Urinary bladder (tissue), 4 donors: ENCODE results near the gene TBC1D9B. TPM values are rescaled to one million over a fixed set of nuclear protein-coding genes. Genes with fewer than 3 reads are reported as not detected.

Experiments used
- DNase-seq: peaks from one replicate; pipeline ENCODE4 v3.0.0-alpha.2; 2015; ENCODE audit errors: extremely low spot score
- H3K27ac ChIP-seq: one replicate; pipeline ENCODE4 v1.5.1; 2013; ENCODE audit warnings: low read depth, mild to moderate bottlenecking, moderate library complexity
- H3K36me3 ChIP-seq: one replicate; pipeline ENCODE4 v1.6.1; 2013; ENCODE audit warnings: mild to moderate bottlenecking, moderate library complexity; ENCODE audit not compliant: insufficient read depth
- H3K4me1 ChIP-seq: one replicate; pipeline ENCODE4 v1.6.1; 2013; ENCODE audit warnings: mild to moderate bottlenecking, moderate library complexity; ENCODE audit not compliant: insufficient read depth
- H3K4me3 ChIP-seq: one replicate; pipeline ENCODE4 v1.5.1; 2013; ENCODE audit warnings: low read depth, low read length
- WGBS: extraction: QIAGEN DNeasy Blood & Tissue Kit; methylation state at CpG from one replicate; pipeline ENCODE4 v1.1.7; 2013; 5-methylcytosine and 5-hydroxymethylcytosine counted together
- polyA plus RNA-seq: library from polyadenylated mRNA; stranded (reverse); fragments of 200-250 nt; gene quantifications from one replicate; pipeline ENCODE4 v1.2.3, GENCODE V29; 2013
- total RNA-seq: library from RNA; depleted of rRNA; stranded (reverse); fragments of >200 nt; gene quantifications from one replicate; pipeline ENCODE4 v1.2.3, GENCODE V29; 2014
- donor health status: healthy with polysubstance abuse.
- donor health status: healthy.

TBC1D9B gene
- total and polyA plus RNA-seq, 2 donors = 46.4 to 74.1 TPM

GRCh38 chr5:179886190-179886911 is 21.3 kb downstream of the TBC1D9B start:
- H3K36me3 ChIP-seq = peaks cover 6% of the 10 kb centered on the region
- no peak for DNase-seq
- 78% methylated on average over 14 of the region's 14 CpGs for WGBS
- no peak overlapping the region for H3K27ac ChIP-seq
- no peak overlapping the region for H3K4me3 ChIP-seq
- H3K4me1 ChIP-seq = no peaks in the 10 kb centered on the region

- 90% methylated on average over 13 of the region's 13 CpGs for WGBS
- Histone ChIP-seq H3K4me3 (no peak overlapping the region), H3K4me1 (no peaks in the 10 kb centered on the region), H3K27ac (no peak overlapping the region), H3K36me3 (peaks cover 6% of the 10 kb centered on the region)
- DNase-seq = no peak
These were observed 22.1 kb downstream of the TBC1D9B start for GRCh38 chr5:179885491-179886090.

GRCh38 chr5:179883163-179883562 is 24.5 kb downstream of the TBC1D9B start:
- Histone ChIP-seq H3K4me3 (no peak overlapping the region), H3K4me1 (no peaks in the 10 kb centered on the region), H3K27ac (no peak overlapping the region), H3K36me3 (peaks cover 4% of the 10 kb centered on the region)
- over 99% methylated on average over 3 of the region's 3 CpGs for WGBS
- no peak for DNase-seq

GRCh38 chr5:179882338-179882737 is 25.4 kb downstream of the TBC1D9B start:
- Histone ChIP-seq H3K4me1 (no peaks in the 10 kb centered on the region), H3K36me3 (no peaks in the 10 kb centered on the region), H3K4me3 (no peak overlapping the region), H3K27ac (no peak overlapping the region)
- WGBS = 89% methylated on average over 4 of the region's 4 CpGs
- no peak for DNase-seq

DNA sequence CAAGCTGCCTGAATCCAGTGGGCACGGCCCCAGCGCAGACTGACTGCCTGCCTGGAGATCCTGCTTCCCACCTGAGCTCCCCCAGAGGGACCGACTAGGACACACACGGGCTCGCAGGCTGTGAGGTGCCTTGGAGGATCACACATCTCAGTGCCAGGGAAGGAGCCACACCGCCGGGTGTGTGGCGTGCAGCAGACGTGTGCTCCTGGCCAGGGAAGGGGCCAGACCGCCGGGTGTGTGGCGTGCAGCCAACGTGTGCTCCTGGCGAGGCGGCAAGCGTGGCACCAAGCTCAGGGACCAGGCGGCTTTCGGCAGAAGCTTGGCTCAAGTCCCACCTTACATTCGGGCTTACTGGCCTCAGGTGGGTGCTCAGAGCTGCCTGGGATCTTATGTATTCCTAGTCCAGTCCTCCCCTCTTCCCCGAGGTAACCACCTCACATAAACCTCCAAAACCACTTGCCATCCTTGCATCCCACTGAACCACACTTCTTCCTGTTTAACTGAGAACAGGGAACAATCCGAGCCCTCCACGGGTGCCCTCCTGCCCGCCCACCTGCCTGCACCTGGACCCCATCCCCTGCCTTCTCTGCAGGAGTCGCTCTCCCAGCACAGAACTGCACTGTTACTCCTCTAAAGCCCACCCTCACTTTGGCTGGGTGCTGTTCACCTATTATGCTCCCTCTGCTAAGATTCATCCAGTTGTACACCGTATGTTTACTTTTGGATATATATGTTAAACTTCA is 26.7 kb downstream of the TBC1D9B start:
- no peak for DNase-seq
- H3K36me3 ChIP-seq = no peaks in the 10 kb centered on the region
- no peak overlapping the region for H3K4me3 ChIP-seq
- H3K27ac ChIP-seq = no peak overlapping the region
- WGBS = 93% methylated on average over 25 of the region's 25 CpGs
- H3K4me1 ChIP-seq = no peaks in the 10 kb centered on the region

DNA sequence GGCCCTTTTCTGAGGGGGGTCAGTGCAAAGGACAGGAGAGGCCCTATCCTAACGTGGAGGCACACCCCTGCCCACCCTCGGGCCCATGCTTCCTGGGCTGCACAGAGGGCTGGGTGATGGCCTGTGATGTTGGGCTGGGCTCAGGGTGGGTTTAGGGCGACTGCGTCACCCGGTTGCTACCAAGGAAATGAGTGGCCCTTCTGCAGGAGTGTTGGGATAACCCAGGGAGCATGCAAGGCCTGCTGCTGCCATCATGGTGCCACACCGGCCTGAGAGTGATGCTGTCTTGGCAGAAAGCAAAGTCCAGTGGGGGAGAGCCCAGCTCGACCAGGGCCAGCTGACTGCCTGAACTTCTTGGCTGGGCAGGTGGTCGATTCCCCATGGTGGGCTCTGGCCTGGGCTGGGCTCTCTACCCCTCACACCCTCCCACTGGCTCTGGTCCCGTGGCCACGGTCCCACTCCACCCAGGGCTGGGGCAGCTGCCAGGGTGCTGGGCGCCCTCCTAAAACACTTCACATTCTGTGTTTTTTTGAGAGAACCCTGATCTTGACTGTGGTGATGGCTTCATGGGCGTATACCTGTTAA is 27.5 kb downstream of the TBC1D9B start:
- no peaks in the 10 kb centered on the region for H3K36me3 ChIP-seq
- DNase-seq = no peak
- WGBS = 89% methylated on average over 12 of the region's 12 CpGs
- no peak overlapping the region for H3K27ac ChIP-seq
- H3K4me1 ChIP-seq = no peaks in the 10 kb centered on the region
- H3K4me3 ChIP-seq = no peak overlapping the region

GRCh38 chr5:179879690-179880010 is 28.0 kb downstream of the TBC1D9B start:
- H3K27ac ChIP-seq = no peak overlapping the region
- H3K4me3 ChIP-seq = no peak overlapping the region
- no peaks in the 10 kb centered on the region for H3K36me3 ChIP-seq
- no peak for DNase-seq
- 94% methylated on average over 13 of the region's 13 CpGs for WGBS
- H3K4me1 ChIP-seq = no peaks in the 10 kb centered on the region

DNA sequence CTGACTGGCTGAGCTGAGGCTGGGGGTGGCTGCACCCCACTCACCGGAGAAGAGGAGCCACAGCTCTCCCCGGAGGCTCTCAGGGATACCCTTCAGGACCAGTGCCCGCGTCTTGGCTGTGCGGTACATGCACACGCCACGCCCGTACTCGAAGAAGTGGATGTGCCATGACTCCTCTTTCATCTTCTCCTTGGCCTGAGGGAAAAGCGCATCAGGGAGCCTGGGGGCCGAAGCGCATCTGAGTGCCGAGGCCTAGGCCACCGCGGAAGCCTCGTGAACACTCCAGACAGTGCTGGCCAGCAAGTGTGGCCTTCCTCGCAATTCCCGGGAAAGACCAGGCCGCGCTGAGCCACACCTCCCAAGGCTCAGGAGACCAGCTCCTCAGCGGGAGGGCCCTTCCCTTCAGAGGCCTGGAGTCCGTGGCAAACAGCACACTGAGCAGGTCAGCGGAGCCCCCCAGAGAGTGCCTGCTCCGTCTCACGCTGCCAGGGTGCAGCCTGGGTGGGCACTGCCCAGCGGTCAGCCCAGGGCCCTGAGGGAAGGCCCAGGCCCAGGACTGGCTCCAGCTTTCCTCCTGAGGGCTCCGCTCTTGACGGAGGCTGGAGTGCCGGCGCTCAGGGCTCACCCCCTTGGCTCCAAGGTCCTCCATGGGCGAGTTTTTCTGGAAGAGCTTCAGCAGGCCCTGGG is 28.6 kb downstream of the TBC1D9B start:
- Histone ChIP-seq H3K36me3 (no peaks in the 10 kb centered on the region), H3K4me1 (no peaks in the 10 kb centered on the region), H3K4me3 (no peak overlapping the region), H3K27ac (no peak overlapping the region)
- no peak for DNase-seq
- WGBS = 93% methylated on average over 31 of the region's 31 CpGs

GRCh38 chr5:179878222-179879002 is 29.3 kb downstream of the TBC1D9B start:
- H3K36me3 ChIP-seq = no peaks in the 10 kb centered on the region
- DNase-seq = no peak

GRCh38 chr5:179876610-179876952 is 31.1 kb downstream of the TBC1D9B start:
- Histone ChIP-seq H3K27ac (no peak overlapping the region), H3K36me3 (no peaks in the 10 kb centered on the region), H3K4me1 (no peaks in the 10 kb centered on the region), H3K4me3 (no peak overlapping the region)
- 88% methylated on average over 3 of the region's 3 CpGs for WGBS
- no peak for DNase-seq

More at GRCh38 chr5:179878222-179879002, 29.3 kb downstream of the TBC1D9B start:
- Histone ChIP-seq H3K4me3 (no peak overlapping the region), H3K4me1 (no peaks in the 10 kb centered on the region), H3K27ac (no peak overlapping the region)
- WGBS = 91% methylated on average over 26 of the region's 26 CpGs

DNA sequence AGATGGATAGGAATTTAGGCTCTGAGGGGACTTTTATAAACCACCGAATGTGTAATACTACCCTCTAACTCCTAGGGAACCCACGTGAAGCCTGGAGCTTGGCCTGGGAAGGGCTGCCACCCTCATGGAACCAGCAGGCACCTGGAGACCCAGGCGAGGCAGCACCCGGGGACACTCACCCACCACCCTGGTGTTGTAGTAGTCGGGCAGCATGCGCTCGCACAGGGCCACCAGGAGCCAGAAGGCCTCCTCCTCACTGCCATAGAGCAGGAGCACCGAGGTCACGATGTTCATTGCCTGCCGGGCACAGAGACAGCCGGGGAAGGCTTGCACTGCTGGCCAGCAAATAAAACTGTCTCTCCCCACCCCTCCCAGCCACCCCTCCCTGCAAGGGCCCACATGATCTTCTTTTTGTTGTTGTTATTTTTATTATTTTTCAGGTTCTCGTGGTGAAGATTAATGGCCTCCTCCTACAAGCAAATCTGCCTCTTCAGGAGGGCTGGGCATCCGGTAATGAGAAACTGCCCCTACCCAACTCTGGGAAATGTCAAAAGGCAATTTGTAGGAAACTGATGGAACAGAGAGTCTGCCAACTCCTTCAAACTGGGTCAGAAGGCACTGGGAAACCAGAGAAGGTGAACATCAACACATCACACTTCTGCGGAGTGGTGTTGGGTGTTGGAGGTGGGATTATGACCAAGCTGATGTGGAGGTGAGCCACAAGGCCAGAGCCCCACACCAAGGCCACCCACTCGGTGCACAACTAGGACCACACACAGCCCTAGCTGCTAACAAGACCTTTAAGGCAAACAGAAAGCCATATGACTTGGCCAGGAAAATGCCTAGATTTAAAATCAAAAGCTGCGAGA is 31.7 kb downstream of the TBC1D9B start:
- Histone ChIP-seq H3K27ac (no peak overlapping the region), H3K36me3 (no peaks in the 10 kb centered on the region), H3K4me3 (no peak overlapping the region), H3K4me1 (no peaks in the 10 kb centered on the region)
- 84% methylated on average over 16 of the region's 16 CpGs for WGBS
- DNase-seq = no peak

DNA sequence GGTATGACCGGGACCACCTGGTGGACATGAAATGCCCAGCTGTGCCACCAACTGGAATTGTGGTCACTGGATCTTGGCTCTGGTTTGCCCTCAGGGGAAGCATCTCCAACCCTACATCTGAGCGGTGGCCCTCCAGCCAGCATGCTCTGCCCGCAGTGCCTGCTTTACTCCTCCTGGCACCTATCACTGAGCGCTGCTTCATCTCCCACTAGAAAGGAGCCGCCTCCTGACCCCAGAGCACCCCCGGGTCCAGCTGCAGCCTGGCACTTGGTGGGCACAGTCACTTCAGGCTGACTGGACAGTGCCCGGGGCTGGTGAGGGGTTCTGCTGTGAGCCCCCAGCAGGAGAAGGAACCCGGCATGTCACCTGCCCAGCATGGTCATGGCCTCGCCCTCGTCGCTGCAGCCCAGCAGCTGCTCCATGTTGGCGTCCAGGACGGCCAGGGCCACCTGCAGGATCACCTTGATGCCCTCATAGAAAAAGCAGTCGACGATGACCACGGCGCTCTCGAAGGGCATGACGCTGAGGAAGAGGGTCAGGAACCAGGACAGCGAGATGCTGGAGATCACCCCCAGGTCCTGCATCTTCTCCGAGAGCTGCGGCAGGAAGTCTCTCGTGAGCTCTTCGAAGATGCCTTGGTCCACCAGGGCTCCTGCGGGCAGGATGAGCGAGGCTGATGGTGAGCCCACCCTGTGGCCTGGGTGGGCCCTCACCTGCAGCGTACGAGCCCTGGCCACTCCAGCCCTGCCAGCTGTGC is 33.0 kb downstream of the TBC1D9B start:
- WGBS = 96% methylated on average over 28 of the region's 28 CpGs
- Histone ChIP-seq H3K36me3 (no peaks in the 10 kb centered on the region), H3K4me1 (no peaks in the 10 kb centered on the region), H3K4me3 (no peak overlapping the region), H3K27ac (no peak overlapping the region)
- DNase-seq = no peak
